Hematopoietic multipotent progenitor cell treated with erythropoietin and hydrocortisone succinate and interleukin-3 and kit ligand, for 6 days (in vitro differentiated cells): ENCODE measurements around the gene ZC3H13.
A peak's percentile ranks its signal among the peaks of the same experiment; 100 is the strongest.

Experiments used
- DNase-seq: peaks from one replicate; pipeline ENCODE4 v3.0.0-alpha.2; 2015

The ZC3H13 gene, protein sequence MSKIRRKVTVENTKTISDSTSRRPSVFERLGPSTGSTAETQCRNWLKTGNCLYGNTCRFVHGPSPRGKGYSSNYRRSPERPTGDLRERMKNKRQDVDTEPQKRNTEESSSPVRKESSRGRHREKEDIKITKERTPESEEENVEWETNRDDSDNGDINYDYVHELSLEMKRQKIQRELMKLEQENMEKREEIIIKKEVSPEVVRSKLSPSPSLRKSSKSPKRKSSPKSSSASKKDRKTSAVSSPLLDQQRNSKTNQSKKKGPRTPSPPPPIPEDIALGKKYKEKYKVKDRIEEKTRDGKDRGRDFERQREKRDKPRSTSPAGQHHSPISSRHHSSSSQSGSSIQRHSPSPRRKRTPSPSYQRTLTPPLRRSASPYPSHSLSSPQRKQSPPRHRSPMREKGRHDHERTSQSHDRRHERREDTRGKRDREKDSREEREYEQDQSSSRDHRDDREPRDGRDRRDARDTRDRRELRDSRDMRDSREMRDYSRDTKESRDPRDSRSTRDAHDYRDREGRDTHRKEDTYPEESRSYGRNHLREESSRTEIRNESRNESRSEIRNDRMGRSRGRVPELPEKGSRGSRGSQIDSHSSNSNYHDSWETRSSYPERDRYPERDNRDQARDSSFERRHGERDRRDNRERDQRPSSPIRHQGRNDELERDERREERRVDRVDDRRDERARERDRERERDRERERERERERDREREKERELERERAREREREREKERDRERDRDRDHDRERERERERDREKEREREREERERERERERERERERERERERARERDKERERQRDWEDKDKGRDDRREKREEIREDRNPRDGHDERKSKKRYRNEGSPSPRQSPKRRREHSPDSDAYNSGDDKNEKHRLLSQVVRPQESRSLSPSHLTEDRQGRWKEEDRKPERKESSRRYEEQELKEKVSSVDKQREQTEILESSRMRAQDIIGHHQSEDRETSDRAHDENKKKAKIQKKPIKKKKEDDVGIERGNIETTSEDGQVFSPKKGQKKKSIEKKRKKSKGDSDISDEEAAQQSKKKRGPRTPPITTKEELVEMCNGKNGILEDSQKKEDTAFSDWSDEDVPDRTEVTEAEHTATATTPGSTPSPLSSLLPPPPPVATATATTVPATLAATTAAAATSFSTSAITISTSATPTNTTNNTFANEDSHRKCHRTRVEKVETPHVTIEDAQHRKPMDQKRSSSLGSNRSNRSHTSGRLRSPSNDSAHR (N-terminal part only)

DNA sequence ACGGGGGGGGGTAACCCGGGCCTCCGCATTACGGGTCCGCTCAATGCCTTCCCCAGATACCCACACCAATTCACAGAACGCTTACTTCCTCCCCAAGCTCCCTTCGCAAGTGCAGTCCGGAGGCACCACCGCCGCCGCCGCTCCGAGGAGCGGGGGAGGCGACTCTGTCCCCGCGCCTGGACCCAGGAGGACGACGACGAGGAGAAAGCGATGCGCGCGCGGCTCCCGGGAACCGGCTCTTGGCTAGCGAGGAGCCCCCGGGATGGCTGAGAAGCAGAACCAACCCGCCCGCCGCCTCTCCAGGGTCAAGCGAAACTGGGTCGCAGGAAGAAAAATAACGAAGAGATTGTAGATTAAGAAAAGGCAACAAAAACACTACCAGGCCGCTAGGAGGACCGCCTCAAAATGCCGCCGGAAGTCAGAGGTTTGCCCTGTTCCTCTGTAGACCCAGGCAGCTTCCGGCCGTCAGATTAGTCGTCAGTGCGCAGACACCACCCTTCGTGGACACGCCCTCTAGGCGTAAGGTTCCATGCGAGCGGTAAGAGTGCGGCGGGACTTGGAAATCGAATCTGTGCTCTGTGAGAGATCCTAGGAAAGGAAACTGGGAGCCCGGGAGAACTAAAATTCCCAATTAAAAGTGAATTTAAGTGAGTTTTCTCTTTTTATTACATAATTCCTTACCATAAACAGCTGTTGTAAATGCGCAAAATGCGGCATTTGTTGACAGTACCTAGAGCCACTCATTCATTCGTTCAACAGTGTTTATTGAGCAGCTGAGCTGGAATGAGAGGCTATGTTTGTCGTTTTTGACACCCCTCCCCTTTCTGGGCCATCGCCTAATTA is at the start of gene ZC3H13:
TSS of gene ZC3H13 (minus strand) at position 428 of the 843 bp plus-strand sequence. CDS start 7,239 bp downstream, outside the sequence.
- DNase-seq = peak; percentile 99

DNA sequence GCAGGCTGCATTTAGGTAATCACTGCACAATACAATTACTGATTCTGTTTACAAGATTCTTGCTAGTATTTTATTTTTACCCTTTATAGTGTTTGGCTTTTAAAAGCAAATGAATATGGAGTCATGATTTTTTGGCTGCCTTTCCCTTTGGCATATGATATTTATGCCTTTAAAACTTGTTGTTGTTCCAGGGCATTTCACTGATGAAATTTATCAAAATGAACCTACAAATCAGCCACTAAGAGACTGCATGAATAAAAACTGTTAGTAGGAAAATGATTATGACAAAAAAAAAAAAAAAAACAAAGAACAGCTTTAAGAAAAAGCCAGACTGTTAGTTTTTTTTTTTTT is 49.7 kb upstream of the ZC3H13 start:
- no peak for DNase-seq

DNA sequence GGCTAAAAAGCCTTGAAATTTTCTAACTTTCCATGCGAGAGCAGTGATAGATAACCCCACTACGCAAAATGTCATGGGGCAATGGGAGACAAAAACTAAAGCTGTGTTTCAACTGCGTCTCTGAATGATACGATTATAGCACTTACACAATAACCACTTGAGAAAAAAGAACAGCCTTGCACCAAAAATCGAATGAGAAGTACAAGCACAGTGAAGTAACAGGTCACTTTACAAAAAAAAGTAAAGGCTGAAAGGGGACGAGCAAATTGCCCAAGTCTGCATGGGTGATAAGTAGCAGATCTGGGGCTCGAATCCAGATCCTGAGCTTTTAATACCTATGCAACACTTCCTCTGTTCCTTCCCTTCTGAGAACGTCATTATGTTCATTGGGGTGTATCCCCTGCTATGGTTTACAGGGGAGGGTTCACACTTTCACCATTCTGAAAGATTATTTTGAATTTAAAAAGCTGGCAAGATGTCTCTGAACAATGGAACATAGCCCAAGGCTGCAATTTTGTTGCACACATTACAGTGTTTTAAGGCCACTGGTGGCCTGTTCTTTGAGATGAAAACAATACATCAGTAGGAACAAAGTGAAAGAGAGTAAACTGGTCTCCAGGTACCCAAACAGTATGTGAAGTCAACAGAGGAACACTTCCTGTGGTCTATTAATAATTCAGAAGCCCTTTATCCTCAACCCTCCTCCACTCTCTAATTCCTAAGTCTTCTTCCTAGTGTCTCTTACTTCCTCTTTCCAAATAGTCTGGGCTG is 49.1 kb upstream of the ZC3H13 start:
- DNase-seq = no peak

DNA sequence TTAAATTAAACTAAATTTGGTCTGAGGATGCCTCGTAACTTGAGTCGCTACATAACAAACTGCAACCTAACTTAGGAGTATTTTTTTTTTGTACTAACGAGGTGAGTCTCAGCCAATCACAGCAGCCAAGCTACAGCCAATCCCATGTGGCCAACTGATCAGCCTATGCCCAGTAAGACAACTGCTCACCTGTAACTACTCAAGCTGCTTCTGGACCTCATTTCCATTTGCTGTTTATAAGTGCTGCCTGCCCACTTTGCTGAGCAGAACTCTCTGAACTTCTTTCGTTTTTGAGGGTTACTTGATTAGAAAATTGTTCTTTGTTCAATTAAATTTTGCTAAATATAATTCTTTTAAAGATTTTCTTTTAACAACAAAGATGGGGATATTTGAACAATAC is 48.5 kb upstream of the ZC3H13 start:
- DNase-seq = no peak

DNA sequence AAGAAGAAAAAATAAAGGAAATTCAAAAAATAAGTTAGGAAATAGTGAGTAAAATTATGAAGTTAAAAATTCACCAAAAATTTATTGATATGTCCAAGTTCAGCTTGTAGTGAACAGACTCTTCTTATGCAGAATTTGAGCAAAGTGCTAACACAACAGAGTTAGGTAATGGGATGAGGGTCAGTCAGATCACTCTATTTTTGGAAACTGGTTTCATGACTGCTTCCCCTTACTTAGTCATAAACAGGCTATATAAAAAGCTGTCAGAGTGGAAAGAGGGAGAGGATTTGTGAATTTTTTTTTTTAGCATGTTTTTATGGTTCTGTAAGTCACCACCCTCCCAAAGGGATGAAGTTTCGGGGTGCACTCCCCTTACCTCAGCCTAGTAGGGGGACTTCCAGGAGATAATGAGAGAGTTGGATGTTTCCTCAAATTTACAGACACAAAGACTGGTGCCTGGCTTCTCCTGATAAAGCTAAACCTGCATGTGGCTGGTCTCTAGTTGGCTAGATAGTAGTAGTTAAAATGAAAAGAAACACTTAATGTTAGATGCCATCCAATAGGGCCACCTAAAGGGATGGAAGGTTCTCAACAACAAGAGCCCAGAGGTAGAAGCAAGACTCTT is 47.8 kb upstream of the ZC3H13 start:
- peak; percentile 74 for DNase-seq

DNA sequence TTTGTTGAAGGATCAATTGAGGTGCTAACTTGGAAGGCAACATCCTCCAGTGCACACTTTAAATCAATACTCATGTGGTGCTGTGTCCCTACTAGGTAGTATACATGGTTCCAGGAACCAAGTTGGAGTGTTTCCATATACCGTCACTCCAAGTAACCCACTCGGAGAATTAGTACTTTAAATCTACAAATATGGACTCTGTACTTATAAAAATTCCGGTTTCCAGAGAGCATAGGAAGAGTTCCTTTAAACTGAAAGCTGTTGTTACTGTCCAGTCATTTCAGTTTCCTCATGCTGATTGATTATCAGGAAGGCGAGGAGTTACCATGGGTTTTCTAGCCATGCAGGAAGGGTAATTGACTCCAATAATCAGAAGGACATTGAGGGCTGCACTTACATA is 45.1 kb upstream of the ZC3H13 start:
- no peak for DNase-seq

DNA sequence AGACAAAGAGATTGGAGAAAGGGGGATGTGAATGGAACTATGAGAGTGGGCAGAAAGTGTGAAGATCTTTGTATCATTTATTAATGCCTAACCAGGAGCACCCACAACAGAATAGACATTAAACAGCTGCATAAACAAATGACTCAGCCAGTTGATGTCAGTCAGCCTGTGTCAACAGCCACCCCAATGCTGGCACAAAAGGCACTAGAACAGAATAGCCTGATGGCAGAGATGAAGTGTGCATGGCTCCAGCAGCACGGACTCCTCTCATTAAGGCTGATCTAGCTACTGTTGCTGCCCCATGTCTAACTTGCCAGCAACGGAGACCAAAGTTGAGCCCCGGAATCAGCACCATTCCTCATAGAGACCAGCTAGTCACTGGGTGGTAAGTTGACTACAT is 44.5 kb upstream of the ZC3H13 start:
- no peak for DNase-seq

DNA sequence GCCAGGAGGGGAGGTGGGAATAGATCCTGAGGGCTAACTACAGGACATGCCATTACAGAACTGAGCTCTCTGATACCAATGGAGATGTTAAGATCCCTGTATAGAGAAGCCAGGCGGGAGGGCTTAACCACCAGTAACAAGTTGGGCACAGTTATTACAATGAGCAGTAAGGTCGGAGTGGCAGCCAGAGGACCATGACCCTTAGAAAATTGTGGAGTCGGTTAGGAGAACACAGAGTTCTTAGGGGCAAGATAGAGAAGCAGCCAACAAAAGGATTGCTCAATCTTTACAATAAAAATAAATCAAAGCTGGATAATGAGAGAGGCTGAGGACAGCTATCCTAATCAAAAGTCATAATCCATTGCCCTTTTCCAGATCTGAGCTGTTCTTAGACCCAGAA is 41.9 kb upstream of the ZC3H13 start:
- DNase-seq = no peak

DNA sequence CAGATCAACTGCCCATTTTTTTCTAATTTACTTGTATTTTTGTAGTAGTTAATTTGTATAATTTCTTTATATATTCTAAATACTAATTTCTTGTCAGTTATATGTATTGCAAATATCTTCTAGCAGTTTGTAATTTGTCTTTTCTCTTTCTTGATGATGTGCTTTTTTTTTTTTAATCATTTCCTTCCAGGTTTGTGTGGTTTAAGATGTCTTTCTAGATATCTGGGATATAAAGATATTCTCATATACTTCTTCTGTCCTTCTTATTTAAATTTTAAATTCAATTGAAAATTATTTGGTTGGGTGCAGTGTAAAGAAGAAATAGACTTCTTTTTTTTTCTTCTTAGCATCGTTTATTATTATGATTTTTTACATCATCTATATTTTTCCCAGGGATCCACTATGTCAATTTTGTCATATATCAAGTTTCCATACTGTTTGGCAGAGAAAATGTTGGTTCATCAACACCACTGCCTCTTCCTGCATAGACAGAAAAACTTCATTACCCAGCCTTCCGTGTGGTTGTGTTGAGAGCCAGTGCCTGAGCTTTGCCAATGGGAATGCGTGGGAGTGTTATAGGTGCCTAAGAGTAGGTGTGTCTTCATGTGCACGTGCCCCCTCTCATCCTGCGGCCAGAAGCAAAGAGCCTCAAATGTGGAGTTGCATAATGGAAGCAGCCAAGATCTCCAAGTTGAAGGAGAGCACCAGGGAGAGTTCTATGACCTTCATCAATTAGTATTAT is 36.4 kb upstream of the ZC3H13 start:
- DNase-seq = peak; percentile 46

DNA sequence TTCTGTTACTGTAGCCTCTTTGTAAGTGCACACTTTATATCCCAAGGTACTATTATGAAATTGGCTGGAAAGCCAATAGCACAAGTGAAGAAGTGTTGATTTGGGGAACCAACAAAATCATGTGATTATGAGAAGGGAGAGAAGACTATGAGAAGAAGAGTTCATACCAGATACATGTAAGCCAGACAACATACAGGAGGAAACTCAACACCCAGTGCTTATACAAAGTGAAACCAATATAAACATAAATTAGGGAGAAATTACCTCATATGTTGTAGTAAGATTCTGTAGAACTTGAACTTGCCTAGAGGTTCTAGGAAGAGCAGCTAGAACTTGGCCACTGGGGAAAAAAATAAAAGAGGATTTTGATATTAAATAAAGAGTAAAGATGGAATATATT is 34.9 kb upstream of the ZC3H13 start:
- DNase-seq = no peak

DNA sequence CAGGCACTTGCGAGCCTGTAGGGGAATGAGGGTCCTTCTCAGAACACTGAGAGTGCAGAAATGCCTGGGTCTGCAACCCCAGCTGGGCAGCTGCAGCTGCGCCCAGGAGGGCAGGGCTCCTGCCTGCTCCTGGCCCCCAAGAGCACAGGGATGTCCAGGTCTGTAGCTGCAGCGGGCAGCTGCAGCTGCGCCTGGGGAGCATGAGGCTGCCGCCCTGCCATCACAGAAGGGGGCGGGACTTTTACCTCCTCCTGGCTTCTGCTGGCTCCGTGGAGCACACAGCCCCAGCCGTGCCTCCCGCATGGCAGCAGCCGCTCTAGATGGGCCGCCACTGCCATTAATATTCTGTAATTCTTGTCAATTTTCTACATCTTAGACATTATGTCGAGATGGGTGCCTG is 34.4 kb upstream of the ZC3H13 start:
- DNase-seq = no peak

DNA sequence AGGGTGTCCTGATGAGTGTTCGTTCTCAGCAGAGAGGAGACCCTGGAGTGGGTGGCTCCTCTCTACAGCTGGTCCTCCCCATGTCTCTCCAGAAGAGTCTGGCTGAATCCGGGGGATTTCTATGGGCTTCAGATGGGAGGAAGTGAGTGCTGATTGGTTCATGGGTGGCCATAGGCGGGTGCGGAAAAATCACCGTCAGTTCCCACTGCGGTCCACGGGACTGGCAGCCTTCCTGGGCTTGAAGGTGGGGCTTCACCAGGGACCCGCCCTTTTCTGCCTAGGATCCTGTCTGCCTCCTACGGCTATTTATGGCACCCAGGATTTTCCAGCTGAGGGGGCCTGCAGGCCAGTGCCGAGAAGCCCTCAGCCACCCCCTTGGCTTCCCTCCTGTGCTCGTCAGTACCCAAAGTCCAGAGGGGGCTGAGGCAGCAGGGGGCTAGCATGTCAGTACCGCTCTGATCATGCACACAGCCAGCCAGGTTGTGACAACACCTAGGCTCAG is 33.9 kb upstream of the ZC3H13 start:
- no peak for DNase-seq

DNA sequence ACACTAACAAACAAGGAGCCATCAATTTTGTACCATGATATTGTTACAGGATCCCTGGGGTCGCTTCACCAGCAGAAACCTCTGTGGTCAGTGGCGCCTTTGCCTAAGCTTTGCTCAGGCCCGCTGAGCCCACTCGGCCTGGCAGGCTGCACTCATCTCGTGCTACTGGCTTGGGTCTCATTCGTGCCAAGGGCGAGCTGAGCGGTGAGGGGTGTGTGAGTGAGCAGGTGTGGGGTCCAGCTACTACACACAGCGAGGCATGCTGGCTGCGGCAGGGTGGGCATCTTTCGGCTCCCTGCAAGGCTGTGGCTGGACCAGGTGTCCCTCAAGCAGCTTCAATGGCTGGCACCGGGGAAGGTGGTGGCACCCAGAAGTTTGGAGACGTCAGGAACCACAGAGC is 33.2 kb upstream of the ZC3H13 start:
- no peak for DNase-seq

DNA sequence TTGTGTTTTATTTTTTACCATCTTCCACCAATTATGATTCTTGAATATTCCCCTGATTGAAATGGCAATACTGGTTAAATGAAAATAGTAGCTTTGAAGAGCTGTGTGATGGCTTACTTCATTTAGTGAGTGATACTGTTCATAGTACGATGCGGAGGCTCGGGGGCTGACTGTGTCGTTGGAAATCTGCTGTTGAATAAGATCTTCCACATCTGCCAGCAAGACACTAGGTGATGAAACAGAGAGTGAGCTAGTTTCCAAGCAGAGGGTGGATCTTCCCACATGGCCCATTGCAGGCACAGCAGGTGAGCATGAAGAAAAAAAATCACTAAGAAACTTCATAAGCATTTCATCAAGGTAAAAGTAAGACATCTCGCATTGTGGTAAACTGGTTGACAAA is 29.8 kb upstream of the ZC3H13 start:
- no peak for DNase-seq

DNA sequence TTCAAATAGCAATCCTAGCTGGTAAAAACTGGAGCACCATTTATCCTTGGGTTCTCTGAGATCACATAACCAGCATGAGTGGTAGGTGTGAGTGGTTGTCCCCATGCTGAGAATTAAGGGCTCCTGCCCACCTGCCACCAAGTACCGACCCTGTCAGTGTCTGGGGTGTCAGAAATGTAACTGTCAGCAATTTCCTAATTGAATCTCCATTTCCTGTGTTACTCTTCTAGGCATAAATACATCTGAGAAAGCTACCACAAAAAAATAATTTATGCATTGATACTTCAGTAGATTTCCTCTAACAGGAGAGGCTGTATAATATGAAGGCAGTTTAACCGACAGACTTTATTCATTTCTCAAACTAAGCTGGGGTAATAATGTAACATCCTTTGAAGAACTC is 27.2 kb upstream of the ZC3H13 start:
- no peak for DNase-seq

DNA sequence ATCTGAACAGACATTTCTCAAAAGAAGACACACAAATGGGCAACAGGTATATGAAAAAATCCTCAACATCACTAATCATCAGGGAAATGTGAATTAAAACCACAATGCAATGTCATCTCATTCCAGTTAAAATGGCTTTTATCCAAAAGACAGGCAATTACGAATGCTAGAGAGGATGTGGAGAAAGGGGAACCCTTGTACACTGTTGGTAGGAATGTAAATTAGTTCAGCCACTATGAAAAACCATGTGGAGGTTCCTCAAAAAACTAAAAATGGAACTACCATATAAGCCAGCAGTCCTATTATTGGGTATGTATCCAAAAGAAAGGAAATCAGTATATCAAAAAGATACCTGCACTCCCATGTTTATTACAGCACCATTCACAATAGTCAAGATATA is 24.7 kb upstream of the ZC3H13 start:
- DNase-seq = no peak

DNA sequence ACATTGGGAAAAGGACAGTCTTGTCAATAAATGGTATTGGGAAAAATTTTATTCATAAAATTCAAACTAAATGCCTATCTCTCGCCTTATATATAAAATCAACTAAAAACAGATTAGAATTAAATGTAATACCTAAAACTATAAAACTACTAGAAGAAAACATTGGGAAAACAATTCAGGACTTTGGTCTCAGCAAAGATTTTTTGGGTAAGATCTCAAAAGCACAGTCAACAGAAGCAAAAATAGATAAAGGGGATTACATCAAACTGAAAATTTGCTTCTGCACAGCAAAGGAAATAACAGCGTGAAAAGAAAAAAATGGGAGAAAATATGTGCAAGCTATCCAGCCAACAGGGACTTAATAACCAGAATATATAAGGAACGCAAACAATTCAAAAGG is 24.3 kb upstream of the ZC3H13 start:
- DNase-seq = no peak

DNA sequence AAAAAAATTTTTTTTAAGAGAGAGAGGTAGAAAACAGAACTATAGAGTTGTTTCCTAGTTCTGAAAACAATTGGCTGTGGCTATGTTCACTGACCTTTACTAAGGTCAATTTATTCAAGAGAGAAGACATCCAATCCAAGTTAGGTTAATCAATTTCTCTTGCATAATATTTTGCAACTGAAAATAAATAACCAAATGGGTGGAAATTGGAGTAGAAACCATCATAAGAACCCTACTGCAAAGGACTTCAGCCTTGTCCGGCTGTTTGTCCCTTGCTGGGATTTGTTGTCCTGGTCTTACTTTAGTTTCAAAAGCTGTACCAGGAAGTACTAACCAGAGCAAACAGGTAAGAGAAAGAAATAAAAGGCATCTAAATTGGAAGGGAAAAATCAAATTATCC is 23.3 kb upstream of the ZC3H13 start:
- no peak for DNase-seq

DNA sequence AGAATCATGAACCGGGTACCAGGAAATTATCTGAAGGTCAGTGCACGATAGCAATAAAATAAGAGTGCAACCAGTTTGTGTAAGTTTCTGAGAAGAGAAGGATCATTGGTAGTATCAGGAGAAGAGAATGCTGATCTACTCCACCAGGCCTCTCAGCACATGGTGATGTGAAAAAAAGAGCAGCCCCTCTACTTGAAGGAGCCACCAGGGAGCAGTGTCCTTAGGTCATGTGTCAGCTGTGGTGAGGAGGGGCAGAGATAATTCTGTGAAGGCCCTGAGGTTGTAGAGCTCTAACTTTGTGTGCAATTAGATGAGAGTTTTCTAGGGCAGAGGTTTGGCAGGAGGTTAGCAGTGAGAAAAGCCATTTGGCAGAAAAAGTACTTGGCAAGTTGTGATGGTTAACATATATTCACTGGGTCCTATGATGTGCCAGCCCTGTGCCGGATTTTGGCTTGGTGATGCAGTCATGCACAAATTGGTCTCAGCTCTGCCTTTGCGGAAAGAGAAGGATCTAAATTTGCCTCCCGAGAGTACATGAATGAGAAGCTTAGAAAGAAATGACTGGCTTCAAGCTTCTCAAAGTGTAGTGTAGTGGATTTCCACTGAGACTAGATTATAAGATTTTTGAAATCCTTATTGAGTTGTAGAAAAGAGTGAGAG is 19.2 kb upstream of the ZC3H13 start:
- peak; percentile 69 for DNase-seq

DNA sequence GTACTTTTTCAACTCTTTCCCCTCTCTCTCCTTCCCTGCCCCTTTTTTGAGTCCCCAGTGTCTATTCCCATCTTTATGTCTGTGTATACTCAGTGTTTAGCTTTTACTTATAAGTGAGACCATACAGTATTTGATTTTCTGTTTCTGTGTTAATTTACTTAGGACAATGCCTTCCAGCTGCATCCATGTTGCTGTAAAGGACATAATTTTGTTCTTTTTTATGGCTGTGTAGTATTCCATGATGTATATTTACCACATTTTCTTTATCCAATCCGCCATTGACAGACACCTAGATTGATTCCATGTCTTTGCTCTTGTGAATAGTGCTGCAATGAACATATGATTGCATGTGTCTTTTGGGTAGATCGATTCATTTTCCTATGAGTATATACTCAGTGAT is 10.7 kb upstream of the ZC3H13 start:
- no peak for DNase-seq
